T-helper 9 cell (primary cell): ENCODE measurements around the gene ID2.

Experiments
- DNase-seq: peaks from one replicate; pipeline ENCODE4 v3.0.0-alpha.2; 2020

Gene ID2

GRCh38 chr2:8648441-8649213 lies 33.2 kb upstream of the ID2 start:
- no peak for DNase-seq

- no peak for DNase-seq
These were observed 32.1 kb upstream of the ID2 start for GRCh38 chr2:8649718-8650117.

GRCh38 chr2:8650256-8650655 lies 31.6 kb upstream of the ID2 start:
- no peak for DNase-seq

GRCh38 chr2:8652774-8653426 lies 29.0 kb upstream of the ID2 start:
- DNase-seq = no peak

GRCh38 chr2:8653485-8653884 lies 28.4 kb upstream of the ID2 start:
- DNase-seq = no peak

- DNase-seq = no peak
These were observed 27.8 kb upstream of the ID2 start for GRCh38 chr2:8654041-8654440.

- DNase-seq = no peak
These were observed 27.4 kb upstream of the ID2 start for GRCh38 chr2:8654483-8654882.

- no peak for DNase-seq
These were observed 25.7 kb upstream of the ID2 start for GRCh38 chr2:8656160-8656641.

- no peak for DNase-seq
These were observed 25.0 kb upstream of the ID2 start for GRCh38 chr2:8656811-8657210.

- DNase-seq = no peak
These were observed 24.3 kb upstream of the ID2 start for GRCh38 chr2:8657423-8658062.

- no peak for DNase-seq
These were observed 23.6 kb upstream of the ID2 start for GRCh38 chr2:8658064-8658862.

- DNase-seq = no peak
These were observed 22.6 kb upstream of the ID2 start for GRCh38 chr2:8659092-8659734.

GRCh38 chr2:8659735-8660492 lies 21.9 kb upstream of the ID2 start:
- no peak for DNase-seq

GRCh38 chr2:8661235-8661634 lies 20.6 kb upstream of the ID2 start:
- no peak for DNase-seq

GRCh38 chr2:8661736-8662135 lies 20.1 kb upstream of the ID2 start:
- no peak for DNase-seq

- DNase-seq = no peak
These were observed 19.5 kb upstream of the ID2 start for GRCh38 chr2:8662239-8662879.

- DNase-seq = no peak
These were observed 17.9 kb upstream of the ID2 start for GRCh38 chr2:8663997-8664396.

GRCh38 chr2:8666581-8666980 lies 15.3 kb upstream of the ID2 start:
- no peak for DNase-seq

GRCh38 chr2:8667896-8668512 lies 13.9 kb upstream of the ID2 start:
- no peak for DNase-seq

GRCh38 chr2:8669157-8669817 lies 12.6 kb upstream of the ID2 start:
- DNase-seq = no peak
